Uterus (tissue), 2 donors: ENCODE results near the gene AMER3.

Experiments
- CTCF ChIP-seq, 4 experiments: fragments of 200-600 bp in 2 of 4; fragments of 450-650 bp in 2 of 4; sonication (generic) in 2 of 4; IDR thresholded peaks; one replicate each; pipeline ENCODE4 v1.5.1; 2016 to 2019; ENCODE audit warnings: antibody characterized with exemption in 4 of 4, mild to moderate bottlenecking in 2 of 4, moderate library complexity in 1 of 4
- POLR2A ChIP-seq, 2 donors: fragments of 450-650 bp; IDR thresholded peaks; one replicate each; pipeline ENCODE4 v1.6.1; 2016; ENCODE audit warnings: antibody characterized with exemption in 2 of 2, mild to moderate bottlenecking in 1 of 2, moderate library complexity in 1 of 2

- no peak for TF ChIP-seq CTCF (IDR thresholded peaks at IDR 0.05)
- no peak for TF ChIP-seq POLR2A (IDR thresholded peaks at IDR 0.05)
Observed at GRCh38 chr2:130724455-130724854, 30.9 kb upstream of the AMER3 start.
